AG04449 (cell line): ENCODE results near the gene TWIST2.

Source experiments
- CTCF ChIA-PET: fragments of 350-600 bp; formaldehyde crosslinking; extraction: SDS; loops from one replicate; lab custom pipeline; 2021; ENCODE audit warnings: antibody characterized with exemption; lab: Yijun Ruan, JAX
- POLR2A ChIA-PET: fragments of 400-600, 350-600 bp; formaldehyde crosslinking; extraction: SDS; loops from one replicate; lab custom pipeline; 2020; ENCODE audit warnings: antibody characterized with exemption, inconsistent platforms; lab: Yijun Ruan, JAX
- DNase-seq: peaks from one replicate; pipeline ENCODE4 v3.0.0-alpha.2; 2010; ENCODE audit warnings: low read depth, low spot score
- H3K4me3 ChIP-seq: 2 replicates; pipeline ENCODE4 v1.5.1; 2011; ENCODE audit warnings: low read depth, mild to moderate bottlenecking, control low read depth, low read length
- TF ChIP-seq, protein P1 (sequence below): IDR thresholded peaks from one replicate; pipeline ENCODE4 v1.5.1; 2011; ENCODE audit warnings: mild to moderate bottlenecking, moderate library complexity, low read length, control low read depth, inconsistent platforms; ENCODE audit not compliant: insufficient read depth; ENCODE audit errors: missing control alignments

The TWIST2 gene

DNA sequence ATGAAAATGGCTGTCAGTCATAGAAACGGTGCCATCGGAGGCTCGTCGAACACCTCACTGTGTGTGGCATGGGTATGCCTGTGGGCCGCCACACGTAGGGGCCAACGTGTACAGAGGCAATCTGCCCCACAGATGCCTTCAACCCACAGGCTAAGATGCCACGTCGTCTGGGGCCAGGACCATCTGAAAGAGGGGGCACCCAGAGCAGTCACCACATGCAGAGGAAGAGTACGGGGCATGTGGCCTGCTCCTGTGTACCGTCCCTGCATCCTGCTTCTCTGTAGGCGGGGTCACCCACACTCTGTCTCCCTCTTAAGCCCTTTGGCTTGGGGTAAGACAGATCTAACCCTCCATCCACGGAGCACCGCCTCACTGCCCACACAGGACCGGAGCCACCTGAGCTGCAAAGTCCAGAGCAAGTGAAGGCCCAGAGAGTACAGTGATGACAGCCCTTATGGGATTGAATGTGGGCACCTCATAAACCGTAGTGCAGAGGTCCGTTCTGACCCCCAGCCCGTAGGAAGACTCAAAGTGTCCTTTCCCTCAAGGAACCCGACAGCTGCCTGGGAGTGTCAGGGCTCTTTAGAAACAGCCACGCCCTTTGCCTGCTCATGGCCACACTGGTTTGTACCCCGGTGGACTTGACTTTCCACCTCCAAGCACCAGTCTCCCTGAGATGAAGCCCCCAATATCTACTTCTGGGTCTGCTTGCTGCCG is 66.2 kb downstream of the TWIST2 start:
- CTCF ChIA-PET: no interaction called here
- no peak for DNase-seq
- no peak overlapping the region for H3K4me3 ChIP-seq
- POLR2A ChIA-PET: no interaction called here
- TF ChIP-seq, protein P1, sequence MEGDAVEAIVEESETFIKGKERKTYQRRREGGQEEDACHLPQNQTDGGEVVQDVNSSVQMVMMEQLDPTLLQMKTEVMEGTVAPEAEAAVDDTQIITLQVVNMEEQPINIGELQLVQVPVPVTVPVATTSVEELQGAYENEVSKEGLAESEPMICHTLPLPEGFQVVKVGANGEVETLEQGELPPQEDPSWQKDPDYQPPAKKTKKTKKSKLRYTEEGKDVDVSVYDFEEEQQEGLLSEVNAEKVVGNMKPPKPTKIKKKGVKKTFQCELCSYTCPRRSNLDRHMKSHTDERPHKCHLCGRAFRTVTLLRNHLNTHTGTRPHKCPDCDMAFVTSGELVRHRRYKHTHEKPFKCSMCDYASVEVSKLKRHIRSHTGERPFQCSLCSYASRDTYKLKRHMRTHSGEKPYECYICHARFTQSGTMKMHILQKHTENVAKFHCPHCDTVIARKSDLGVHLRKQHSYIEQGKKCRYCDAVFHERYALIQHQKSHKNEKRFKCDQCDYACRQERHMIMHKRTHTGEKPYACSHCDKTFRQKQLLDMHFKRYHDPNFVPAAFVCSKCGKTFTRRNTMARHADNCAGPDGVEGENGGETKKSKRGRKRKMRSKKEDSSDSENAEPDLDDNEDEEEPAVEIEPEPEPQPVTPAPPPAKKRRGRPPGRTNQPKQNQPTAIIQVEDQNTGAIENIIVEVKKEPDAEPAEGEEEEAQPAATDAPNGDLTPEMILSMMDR: no peak

DNA sequence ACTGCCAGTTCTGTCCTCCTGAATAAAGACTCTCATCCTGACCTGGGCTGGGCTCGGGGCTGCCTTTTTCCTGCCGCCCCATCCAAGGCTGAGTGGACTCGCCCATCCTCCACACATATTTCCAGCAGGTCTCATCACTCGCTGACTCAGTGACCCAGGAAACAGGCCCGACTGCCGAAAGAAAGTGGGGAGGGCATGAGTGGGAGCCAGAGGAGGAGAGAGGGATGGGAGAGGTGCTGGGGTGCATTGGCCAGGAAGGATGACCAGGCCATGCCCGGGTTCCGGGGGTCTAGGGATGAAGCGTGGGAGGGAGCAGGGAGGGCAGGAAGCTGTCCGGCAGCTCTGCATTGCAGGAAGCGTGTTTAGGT is 66.7 kb downstream of the TWIST2 start:
- no peak for DNase-seq
- ChIA-PET POLR2A (no interaction called here), CTCF (no interaction called here)
- TF ChIP-seq, protein P1: no peak
- no peak overlapping the region for H3K4me3 ChIP-seq

DNA sequence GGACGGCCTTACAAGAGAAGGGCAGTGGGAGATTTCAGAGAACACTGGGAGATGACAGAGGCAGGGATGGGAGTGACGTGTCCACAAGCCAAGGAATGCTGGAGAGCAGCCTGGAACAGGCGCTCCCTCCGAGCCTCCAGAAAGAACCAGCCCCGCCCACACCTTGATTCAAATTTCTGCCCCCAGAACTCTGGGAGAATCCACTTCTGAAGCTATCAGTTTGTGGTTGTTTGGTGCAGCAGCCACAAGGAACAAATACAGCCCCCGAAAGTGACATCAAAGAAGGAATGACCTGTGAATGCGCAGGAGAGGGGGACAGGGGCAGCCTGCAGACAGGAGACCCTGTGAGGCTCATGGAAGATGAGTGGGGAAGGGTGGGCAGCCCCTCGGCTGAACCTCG is 67.3 kb downstream of the TWIST2 start:
- CTCF ChIA-PET: no interaction called here

DNA sequence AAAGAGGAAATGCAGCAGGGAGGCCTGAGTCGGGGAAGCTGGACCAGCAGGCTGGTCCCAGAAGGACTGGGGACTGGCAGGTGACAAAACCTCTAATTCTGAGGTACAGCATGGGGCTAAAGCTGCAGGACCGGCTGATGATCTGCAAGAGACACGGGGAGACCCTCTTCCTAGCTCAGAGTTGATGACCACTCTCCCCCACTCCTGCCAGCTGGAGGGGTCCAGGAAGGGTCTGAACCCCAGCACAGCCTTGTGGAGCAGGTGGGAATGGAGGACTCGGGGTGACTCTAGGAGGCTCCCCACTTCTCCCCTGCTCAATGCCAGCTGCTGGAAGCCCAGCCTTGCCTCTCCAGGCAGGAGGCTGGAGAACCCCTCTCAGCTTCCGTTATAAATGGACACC is 67.7 kb downstream of the TWIST2 start:
- DNase-seq: no peak
- H3K4me3 ChIP-seq: no peak overlapping the region
- POLR2A ChIA-PET: no interaction called here
- TF ChIP-seq, protein P1: no peak
- CTCF ChIA-PET: no interaction called here

More for the DNA sequence above, 67.3 kb downstream of the TWIST2 start:
- POLR2A ChIA-PET: no interaction called here
- no peak overlapping the region for H3K4me3 ChIP-seq
- TF ChIP-seq, protein P1: no peak
- DNase-seq: no peak

DNA sequence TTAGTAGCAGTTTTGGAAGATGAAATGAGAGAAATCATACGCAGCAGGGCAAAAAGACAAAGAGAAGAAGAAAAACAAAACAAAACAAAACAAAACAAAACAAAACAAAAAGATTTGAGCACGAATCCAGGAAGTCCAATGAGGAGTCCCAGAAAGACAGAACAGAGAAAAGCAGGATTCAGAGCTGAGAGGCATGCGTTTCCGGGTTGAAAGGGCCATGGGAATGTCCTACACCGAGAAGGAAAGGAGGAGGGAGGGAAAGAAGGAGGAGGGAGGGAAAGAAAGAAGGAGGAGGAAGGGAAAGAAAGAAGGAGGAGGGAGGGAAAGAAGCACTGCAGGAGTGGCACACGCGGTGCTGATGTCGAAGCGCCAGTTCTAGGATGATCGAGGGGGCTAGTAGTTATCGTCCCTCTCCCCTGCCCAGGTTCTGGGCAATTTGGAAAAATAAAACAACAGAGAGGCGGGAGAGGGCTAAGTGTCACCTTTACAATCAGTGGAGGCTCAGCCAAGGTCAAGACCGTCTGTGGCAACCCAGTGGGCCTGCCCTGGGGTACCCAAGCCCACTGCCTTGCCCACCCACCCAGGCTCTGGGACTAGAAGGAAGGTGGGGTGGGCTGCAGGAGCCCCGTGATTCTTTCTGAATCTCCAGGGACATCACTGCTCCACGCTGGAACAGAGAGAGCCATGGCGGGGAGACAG is 68.4 kb downstream of the TWIST2 start:
- TF ChIP-seq, protein P1: no peak
- CTCF ChIA-PET: no interaction called here
- H3K4me3 ChIP-seq: no peak overlapping the region
- no peak for DNase-seq
- POLR2A ChIA-PET: no interaction called here

DNA sequence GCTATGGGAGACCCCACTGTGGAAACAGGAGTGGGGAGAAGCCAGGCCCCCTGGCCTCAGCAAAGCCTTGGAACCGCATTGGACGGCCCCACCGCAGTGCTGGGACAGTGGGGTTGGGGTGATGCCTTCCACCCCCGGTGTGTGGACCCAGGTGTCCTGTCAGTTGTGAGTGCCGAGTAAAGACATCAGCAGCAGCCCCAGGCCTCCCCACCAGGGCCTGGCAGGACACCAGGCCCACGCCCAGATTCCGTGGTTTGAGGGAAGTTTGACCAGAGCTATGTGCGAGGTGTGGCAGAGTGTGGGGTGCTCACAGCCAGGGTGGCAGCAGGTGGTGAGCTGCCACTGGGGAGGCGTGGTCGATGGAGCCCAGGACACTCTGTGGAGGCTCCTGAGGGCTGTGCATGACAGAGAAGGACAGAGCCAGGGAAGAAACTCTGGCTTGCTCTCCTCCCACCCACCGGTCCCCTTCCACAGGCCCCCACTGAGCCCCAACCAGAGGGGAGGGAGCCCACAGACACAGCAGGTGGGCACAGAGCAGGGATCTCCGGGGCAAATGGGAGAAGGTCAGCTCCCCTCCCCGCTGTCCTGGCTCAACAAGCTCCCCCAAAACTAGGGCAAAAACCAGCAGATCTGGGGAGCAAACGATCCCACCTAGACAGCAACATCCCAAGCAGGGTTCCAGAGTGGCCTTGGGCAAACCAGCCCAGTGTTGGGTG is 69.1 kb downstream of the TWIST2 start:
- ChIA-PET CTCF (interaction anchor here (1.0 kb wide), 1 partner anchor 29 kb away, joined by 3 read pairs; no protein-coding TSS in a partner anchor), POLR2A (interaction anchor here (0.7 kb wide), 1 partner anchor 23 kb away, joined by 3 read pairs; no protein-coding TSS in a partner anchor)
- no peak for DNase-seq
- TF ChIP-seq, protein P1: no peak
- no peak overlapping the region for H3K4me3 ChIP-seq
